DMS153 (cell line): ENCODE data around the gene CASP8.
A peak's percentile ranks its signal among the peaks of the same experiment; 100 is the strongest.

ENCODE experiments used
- DNase-seq: peaks from one replicate; lab custom pipeline; 2025; lab: John Stamatoyannopoulos, UW

The CASP8 gene

DNA sequence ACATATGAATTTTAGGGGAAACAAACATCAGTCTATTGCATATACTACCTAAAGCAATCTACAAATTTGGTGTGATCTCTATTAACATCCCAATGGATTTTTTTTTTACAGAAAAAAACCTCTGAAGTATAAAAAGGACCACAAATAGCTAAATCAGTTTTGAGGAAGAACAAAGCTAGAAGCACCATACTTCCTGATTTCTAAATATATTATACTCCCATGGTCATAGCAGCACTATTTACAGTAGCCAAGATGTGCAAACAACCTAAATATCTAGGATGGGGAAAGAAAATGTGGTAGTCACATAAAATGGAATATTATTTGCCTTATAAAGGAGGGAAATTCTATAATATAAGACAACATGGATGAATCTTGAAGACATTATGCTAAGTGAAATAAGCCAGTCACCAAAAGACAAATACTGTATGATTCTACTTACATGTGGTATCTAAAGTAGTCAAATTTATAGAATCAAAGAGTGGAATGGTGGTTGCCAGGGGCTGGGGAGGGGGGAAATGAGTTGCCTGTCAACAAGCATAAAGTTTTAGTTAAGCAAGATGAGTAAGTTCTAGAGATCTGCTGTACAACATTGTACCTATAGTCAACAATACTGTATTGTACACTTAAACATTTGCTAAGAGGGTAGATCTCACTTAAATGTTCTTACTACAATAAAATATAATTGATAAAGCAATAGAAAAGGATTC is 17.6 kb upstream of the CASP8 start:
- no peak for DNase-seq

DNA sequence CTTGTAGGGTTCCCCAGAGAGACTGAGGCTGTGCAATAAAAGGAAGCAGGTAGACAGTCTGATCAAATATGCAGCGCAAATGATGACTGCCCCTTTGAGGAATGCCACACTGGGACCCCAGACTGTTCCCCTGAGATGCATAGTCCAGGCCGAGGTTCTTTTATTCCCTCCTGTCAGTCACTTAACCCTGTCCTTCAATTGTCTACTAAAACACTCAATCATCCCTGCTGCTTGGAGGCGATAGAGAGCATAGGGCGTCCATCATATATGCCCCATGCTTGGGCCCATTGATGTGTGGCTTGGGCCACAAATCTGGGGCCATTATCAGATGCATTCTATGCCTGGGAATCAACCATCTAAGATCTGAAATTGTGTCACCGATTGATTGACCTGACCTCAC is 15.5 kb upstream of the CASP8 start:
- DNase-seq = no peak

- no peak for DNase-seq
Measured at GRCh38 chr2:201246280-201246679, 14.1 kb upstream of the CASP8 start.

DNA sequence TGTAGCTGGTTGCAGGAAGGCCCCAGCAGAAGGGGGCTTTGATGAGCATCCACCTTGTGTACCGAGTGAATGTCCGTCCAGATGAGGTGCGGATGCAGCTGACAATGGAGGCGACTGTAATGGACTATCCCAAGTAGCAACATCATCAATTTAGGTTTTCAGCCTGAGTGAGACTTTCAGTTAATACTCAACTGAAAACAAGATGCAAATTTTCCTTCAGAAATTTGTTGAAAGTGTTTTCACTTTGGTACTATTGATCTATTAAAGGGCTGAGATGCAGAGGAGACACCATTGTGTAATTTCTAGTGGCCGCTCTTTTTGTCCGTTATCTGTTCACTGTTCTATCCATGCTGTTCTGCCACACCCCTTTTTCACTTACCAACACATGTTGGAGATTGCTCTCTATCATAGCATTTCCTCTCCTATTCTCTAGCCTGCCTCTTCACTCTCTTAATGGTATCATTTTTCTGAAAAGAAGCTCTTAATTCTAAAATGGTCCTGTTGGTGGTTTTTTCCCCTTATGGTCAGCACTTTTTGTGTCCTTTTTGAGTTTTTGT is 12.0 kb upstream of the CASP8 start:
- DNase-seq = no peak

- DNase-seq = no peak
Measured at GRCh38 chr2:201249889-201250288, 10.4 kb upstream of the CASP8 start.

DNA sequence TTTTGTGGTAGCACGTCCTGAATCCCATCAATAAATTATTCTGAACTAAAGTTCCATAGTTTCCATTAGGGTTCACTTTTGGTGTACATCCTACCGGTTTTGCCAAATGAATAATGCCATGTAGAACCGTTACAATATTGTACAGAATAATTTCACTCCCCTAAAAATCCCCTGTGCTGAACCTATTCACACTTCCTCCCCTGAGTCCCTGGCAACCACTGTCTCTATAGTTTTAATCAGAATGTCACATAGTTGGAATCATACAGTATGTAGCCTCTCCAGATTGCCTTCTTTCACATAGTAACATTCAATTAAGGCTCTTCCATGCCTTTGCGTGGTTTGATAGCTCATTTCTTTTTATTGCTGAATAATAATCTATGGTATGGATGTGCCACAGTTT is 9.6 kb upstream of the CASP8 start:
- no peak for DNase-seq

DNA sequence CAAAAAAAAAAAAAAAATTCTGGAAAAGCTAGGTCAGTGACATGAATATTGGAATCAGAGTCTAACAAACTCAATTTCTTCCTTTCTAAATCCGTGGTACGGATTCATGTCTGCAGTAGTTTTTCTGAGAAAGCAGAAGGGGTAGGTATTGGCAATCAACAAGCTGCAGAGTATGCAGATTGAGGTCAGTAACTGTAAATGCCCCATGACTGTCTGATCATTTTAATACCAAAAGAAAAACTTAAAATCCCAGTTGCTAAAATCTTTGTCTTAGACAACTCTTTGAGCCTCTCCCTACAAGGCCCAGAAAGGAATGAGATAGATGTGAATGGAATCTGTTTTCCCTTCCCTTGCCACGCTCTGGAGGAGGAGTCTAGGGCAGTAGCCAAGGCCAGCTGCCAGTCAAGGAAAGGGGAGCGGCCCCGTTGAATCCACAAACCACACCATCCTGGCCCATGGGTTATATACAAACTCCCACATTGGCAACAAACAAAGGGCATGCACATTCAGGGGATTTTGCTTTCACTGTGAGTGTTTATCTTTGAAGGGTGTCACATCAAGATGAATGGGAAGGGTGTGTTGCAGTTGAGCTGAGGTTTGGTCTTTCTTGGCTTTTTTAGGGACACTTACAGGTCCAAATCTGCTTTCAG is 6.1 kb upstream of the CASP8 start:
- DNase-seq = peak; percentile 26

DNA sequence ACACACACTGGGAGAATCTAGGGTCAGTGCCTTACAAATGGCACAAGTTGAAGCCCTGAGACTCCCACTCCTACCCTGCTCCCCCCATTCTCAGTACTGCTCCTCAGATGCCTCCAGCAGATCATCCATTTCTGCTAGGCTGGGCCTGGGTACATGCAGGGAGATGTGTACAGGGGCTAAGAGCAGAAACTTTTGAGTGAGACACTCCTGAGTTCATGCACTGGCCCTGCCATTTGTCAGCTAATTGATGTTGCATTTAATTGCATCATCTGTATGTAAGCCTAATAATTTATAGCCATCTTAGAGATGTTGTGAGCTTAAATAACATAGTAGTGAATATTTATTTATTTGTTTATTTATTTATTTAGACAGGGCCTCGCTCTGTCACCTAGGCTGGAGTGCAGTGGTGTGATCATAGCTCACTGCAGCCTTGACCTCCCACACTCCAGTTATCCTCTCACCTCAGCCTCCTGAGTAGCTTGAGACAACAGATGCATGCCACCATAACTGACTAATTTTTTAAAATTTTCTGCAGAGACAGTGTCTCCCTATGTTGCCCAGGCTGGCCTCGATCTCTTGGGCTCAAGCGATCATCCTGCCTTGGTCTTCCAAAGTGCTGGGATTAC is 4.8 kb upstream of the CASP8 start:
- no peak for DNase-seq

DNA sequence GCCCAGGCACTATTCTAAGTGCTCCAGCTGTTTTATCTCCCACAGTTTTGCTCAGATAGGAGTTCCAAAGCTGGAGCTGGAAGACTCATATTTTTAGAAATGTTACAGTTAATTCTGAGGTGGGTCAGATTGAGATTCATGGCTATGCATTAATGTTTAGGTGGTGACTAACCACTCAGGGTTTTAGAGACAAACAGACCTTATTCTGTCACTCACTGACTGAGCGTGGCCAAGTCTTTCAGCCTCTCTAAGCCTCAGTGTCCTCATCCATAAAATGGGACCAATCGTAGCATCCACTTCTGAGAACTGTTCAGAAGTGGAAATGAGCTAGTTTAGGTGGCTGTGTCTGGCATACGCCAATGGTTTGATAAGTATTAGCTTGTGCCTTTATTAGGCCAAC is 4.3 kb upstream of the CASP8 start:
- no peak for DNase-seq

- peak; percentile 61 for DNase-seq
Measured at GRCh38 chr2:201257381-201257955, 2.9 kb upstream of the CASP8 start.

DNA sequence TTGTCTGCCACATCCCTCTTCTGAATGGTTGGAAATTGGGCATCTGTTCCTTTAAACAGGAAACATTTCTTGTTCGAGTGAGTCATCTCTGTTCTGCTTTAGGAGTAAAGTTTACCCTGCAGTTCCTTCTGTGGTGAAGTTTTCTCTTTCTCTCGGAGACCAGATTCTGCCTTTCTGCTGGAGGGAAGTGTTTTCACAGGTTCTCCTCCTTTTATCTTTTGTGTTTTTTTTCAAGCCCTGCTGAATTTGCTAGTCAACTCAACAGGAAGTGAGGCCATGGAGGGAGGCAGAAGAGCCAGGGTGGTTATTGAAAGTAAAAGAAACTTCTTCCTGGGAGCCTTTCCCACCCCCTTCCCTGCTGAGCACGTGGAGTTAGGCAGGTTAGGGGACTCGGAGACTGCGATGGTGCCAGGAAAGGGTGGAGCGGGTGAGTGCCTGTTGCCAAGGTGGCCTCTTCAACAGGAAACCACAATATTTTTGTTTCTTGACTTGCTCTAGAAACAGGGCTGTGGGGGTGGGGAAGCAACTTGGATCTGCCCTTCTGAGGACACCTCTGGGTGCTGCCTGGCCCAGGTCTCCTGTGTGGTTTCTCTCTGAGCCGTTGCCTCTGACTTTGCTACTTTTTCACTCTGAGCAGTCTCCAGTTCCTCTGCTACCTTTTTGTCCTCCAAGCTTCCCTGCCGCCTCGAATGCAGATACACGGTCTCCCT is 2.2 kb upstream of the CASP8 start:
- peak; percentile 77 for DNase-seq

GRCh38 chr2:201258666-201259615 is 1.4 kb upstream of the CASP8 start:
- DNase-seq = no peak

- no peak for DNase-seq
Measured at GRCh38 chr2:201261471-201261870, 1.1 kb downstream of the CASP8 start.

- no peak for DNase-seq
Measured at GRCh38 chr2:201261906-201262305, 1.6 kb downstream of the CASP8 start.

DNA sequence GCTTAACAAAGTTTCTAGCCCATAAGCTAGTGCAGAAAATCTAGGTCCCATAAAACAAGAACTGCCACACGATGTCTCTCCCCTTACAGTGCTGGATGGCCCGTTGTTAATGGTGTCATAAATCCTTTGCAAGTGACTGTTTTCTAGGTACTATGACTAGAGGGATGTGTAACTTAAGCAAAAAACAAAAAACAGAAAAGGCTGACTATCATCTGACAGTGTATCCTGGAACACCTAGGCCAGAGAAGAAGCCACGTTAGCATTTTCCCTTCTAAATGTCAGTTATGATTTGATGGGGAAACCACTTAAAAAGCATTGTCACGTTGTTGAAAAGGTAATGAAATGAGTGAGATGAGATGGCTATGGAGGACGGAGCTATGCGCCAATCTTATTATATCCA is 2.4 kb downstream of the CASP8 start:
- DNase-seq = no peak

- DNase-seq = no peak
Measured at GRCh38 chr2:201263779-201264178, 3.4 kb downstream of the CASP8 start.

DNA sequence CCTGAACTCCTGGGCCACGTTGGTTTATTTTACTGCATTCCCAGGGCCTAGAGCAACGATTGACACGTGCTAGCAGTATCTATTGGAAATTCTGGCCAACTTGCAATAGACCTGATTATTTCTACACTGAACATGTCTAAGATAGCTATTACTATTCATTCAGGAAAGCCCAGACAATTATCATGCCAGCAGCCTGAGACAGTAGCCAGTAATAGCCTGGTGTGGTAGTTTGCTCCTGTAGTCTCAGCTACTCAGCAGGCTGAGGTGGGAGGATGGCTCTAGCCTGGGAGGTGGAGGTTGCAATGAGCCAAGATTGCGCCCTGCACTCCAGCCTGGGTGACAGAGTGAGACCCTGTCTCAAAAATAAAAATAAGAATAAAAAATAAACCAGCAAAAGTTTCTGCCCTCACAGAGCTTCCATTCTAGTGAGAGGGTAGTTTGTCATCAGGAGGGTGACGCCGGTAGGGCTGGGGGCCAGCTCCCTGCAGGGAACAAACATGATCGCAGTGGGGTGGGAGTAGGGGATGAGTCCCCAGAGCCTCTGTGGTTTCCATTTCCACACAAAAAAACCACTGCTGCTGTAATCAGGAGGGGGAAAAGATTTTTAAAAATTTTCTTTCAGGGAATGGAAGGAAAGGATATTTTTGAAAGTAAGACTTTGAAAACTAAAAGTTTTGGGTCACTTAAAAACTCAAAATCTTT is 4.3 kb downstream of the CASP8 start:
- no peak for DNase-seq

GRCh38 chr2:201266629-201267028 is 6.3 kb downstream of the CASP8 start:
- no peak for DNase-seq

GRCh38 chr2:201267278-201268030 is 7.1 kb downstream of the CASP8 start:
- no peak for DNase-seq

GRCh38 chr2:201269764-201270163 is 9.4 kb downstream of the CASP8 start:
- DNase-seq = no peak
